NCI-H2227 (cell line): ENCODE results near the gene C1QTNF12.

ENCODE experiments used
- DNase-seq: peaks from one replicate; lab custom pipeline; 2025; ENCODE audit not compliant: unreplicated experiment; lab: John Stamatoyannopoulos, UW

Gene C1QTNF12

GRCh38 chr1:1246577-1247340, at the start of gene C1QTNF12:
C1QTNF12 (minus strand) TSS chr1:1246722; CDS start chr1:1246690, 32 bp downstream.
- no peak for DNase-seq

GRCh38 chr1:1295154-1295923, 48.8 kb upstream of the C1QTNF12 start:
- no peak for DNase-seq

DNA sequence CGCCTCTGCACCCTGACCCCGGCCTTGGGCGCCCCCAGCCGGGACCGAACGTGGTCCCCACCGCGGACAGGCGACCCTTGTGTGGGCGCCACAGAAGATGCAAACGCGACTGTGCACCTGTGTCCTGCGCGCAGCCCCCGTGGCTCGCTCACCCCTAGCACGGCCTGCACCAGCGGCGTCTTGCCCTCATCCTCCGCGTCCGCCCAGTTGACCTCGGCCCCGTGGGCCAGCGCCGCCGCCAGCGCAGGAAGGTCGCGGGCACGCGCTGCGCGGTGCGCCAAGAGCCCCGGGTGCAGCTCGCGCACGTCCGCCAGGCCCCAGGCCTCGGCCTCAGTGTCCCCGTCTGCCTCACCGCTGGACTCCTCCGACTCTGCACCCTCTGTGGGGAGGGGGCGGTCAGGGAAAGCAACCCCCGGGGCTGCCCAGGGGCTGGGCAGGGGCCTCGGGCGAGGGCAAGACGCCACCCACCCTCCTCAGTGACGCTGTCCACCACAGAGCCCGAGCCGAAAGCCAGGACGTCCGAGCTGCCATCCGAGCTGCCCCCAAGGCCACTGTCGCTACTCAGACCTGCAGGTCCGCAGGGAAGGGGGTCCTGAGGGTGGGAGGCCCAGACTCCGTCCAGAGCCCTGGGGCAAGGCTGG, 47.8 kb upstream of the C1QTNF12 start:
- no peak for DNase-seq

DNA sequence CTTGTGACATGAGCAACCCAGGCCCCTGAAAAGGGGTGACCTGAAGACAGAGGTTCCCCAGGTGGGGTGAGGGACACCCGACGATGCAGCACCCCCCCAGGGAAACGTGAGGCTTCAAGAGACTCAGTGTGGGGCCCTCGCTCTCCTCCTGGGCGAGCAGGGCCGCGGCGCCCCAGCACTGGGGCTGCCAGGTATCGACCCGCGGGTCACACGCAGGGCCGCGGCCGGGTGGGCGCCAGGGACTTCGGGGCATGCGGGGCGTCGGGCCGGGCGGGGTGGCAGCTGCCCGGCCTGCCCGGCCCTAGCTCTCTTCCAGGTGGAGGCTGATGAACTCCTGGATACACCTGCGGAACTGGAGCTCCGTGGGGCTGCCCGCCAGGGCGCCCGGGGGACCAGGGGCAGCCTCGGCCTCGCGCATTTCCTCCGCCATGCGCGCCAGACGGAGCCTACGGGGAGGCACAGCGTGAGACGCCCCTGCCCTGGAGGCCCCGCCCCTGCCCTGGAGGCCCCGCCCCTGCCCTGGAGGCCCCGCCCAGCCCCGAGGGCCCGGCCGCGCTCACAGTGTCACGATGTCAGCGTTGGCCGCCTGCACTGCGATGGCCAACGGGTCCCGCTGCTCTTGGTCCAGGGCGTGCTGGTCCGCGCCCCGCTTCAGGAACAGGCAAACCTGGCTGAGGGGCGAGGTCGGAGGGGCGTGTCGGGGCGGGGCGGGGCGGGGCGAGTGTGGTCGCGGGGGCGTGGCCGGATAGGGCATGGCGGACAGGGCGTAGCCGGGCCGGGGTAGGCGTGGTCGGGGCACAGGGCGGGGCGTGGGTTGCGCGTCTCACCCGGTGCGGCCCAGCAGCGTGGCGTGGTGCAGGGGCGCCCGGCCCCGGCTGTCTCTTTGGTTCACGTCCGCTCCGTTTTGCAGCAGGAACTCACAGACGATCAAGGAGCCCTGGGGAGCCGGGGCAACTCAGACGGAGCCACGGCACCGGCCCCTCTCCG, 47.0 kb upstream of the C1QTNF12 start:
- DNase-seq = no peak

DNA sequence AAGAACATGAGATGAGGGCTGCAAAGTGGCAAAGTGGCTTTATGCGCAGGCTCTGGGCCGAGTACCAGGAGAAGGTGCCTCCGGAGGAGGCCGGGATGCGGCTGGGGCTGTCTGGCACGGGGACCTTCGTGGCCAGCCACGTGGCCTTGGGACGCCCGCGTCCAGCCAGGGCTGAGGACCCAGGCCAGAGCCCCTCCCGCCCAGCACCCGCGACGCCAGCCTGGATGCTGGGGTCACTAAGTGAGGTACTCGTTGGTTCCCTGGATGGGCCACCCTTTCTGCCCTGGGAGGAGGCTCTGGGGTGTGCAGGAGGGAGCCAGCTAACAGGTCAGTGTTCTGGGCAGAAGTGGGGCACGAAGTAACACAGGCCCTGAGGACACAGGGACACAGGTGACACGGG, 46.3 kb upstream of the C1QTNF12 start:
- DNase-seq = no peak

- no peak for DNase-seq
Measured at GRCh38 chr1:1292442-1292779, 45.9 kb upstream of the C1QTNF12 start.

GRCh38 chr1:1291548-1292441, 45.3 kb upstream of the C1QTNF12 start:
- DNase-seq = peak; percentile 76

DNA sequence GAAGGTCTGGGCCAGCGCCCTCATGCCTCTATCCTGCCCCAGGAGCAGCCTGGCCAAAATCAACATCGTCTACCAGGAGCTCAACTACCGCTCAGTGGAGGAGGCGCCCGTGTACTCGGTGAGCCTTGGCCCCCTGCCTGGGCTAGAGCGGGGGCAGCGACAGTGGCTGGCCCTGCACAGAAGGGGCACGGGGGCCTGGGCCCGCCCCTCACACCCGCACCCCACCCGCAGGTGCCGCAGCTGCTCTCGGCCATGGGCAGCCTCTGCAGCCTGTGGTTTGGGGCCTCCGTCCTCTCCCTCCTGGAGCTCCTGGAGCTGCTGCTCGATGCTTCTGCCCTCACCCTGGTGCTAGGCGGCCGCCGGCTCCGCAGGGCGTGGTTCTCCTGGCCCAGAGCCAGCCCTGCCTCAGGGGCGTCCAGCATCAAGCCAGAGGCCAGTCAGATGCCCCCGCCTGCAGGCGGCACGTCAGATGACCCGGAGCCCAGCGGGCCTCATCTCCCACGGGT, 44.6 kb upstream of the C1QTNF12 start:
- peak; percentile 69 for DNase-seq

GRCh38 chr1:1290238-1290731, 43.8 kb upstream of the C1QTNF12 start:
- DNase-seq = peak; percentile 72

GRCh38 chr1:1287288-1288110, 41.0 kb upstream of the C1QTNF12 start:
- no peak for DNase-seq

- DNase-seq = no peak
Measured at GRCh38 chr1:1286313-1287261, 40.1 kb upstream of the C1QTNF12 start.

DNA sequence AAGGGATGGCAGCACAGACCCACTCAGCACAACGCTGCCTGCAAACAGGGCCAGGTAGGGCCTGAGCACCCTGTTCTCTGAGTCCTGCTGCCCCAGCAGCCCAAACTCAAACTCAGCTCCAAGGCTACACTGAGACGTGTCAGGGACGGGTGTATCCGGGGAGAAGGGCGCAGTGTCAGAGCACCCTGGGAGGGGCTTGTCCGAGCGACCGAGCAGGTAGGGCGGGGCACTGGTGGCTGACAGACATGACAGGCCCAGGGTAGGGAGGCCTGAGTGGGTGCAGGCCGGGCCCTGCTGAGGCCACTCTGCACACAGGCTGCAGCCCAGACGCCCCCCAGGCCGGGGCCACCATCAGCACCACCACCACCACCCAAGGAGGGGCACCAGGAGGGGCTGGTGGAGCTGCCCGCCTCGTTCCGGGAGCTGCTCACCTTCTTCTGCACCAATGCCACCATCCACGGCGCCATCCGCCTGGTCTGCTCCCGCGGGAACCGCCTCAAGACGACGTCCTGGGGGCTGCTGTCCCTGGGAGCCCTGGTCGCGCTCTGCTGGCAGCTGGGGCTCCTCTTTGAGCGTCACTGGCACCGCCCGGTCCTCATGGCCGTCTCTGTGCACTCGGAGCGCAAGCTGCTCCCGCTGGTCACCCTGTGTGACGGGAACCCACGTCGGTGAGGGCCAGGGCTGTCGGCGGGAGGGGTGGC, 39.2 kb upstream of the C1QTNF12 start:
- DNase-seq = no peak

GRCh38 chr1:1285102-1285571, 38.6 kb upstream of the C1QTNF12 start:
- DNase-seq = no peak

- DNase-seq = no peak
Measured at GRCh38 chr1:1284221-1285101, 37.9 kb upstream of the C1QTNF12 start.

DNA sequence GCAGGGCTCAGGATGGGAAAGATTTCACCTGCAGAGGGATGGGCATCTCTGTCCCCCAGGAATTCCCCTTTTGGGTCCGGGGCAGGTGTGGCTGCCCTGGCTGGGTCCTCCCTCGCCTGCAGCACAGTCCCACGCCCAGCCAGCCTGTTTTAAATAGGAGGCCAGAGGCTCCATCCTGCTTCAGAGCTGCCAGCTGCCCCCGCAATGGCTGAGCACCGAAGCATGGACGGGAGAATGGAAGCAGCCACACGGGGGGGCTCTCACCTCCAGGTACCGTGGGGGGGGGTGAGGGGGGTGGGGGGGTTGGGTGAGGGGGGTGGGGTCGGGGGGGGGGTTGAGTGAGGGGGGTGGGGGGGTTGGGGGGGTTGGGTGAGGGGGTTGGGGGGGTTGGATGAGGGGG, 37.3 kb upstream of the C1QTNF12 start:
- DNase-seq = no peak

DNA sequence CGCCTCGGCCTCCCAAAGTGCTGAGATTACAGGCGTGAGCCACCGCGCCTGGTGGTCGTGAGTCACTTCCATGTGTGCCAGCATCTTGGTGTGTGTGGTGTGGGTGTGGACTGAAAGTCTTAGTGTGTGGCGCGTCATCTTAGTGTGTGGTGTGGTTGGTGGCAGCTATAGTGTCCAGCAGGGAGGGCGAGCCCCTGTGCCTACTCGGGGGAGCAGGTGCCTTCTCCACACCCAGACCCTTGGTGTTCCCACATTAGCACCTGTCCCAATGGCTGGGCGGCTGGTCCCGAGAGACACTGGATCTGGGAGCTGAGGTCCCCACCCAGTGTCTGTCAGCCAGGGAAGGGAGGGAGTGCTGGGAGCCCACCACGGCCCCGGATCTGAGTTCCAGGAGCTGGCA, 36.5 kb upstream of the C1QTNF12 start:
- no peak for DNase-seq
